ENCODE results near the gene SAPCD2. TPM values are rescaled to one million over a fixed set of nuclear protein-coding genes. Genes with fewer than 3 reads are reported as not detected.

The SAPCD2 gene
- polyA plus RNA-seq, 1 donor, result 12.1 TPM

DNA sequence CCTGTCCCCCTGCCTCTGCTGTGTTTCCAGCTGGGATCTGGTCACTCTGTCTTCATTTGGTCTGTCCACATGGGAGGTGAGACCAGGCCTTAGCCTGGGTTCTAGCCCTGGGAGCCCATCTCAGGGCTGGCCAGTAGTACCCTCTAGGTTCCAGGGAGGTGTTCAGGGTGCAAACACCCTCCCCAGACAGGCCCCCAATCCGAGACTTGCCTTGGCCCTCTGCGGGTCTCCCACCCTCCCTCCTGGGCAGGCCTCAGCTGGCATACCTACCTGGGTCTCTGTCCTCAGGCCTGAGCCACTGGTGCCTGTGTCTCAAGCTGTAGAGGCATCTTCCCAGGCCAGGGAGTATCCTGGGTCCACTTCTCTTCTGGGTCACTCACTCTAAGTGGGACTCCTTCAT is 925 bp upstream of the SAPCD2 start:
- H3K4me3 ChIP-seq (ENCODE audit: low read length), result no peak overlapping the region
- peaks cover 4% of the 10 kb centered on the region for H3K27me3 ChIP-seq (ENCODE audit: control insufficient read depth, insufficient read depth, low read length)
- H3K9me3 ChIP-seq (ENCODE audit: control insufficient read depth, low read depth, low read length), result peaks cover 3% of the 10 kb centered on the region
- WGBS (ENCODE audit: insufficient coverage, low lambda C conversion rate), result no CpG with 5 or more reads among the region's 2 CpGs
- no peaks in the 10 kb centered on the region for H3K36me3 ChIP-seq (ENCODE audit: control insufficient read depth, insufficient read depth, low read length)
- no peak overlapping the region for H3K27ac ChIP-seq (ENCODE audit: low read length)
- no peak for DNase-seq
- H3K4me1 ChIP-seq (ENCODE audit: control insufficient read depth, insufficient read depth, low read length), result peaks cover 43% of the 10 kb centered on the region

DNA sequence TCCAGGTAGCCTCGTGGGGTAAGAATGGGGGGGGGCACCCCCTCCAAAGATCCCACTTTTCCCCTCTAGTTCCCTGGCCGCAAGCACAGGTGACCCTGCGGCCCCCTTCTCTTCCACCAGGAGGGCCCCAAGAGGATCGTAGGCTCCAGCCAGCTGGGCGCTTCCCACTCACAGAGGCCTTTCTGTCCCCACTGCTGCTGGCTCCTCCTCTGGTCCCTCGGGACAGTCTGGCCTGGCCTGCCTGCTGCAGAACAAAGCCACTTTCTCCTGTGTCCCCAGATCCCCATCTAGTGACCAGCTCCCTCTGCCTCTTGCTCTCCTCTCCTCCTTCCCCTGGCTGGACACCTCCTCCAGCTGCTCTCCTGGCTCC is 534 bp upstream of the SAPCD2 start:
- H3K4me1 ChIP-seq (ENCODE audit: control insufficient read depth, insufficient read depth, low read length), result peaks cover 43% of the 10 kb centered on the region
- no peaks in the 10 kb centered on the region for H3K36me3 ChIP-seq (ENCODE audit: control insufficient read depth, insufficient read depth, low read length)
- peaks cover 4% of the 10 kb centered on the region for H3K27me3 ChIP-seq (ENCODE audit: control insufficient read depth, insufficient read depth, low read length)
- no CpG with 5 or more reads among the region's 6 CpGs for WGBS (ENCODE audit: insufficient coverage, low lambda C conversion rate)
- peaks cover 3% of the 10 kb centered on the region for H3K9me3 ChIP-seq (ENCODE audit: control insufficient read depth, low read depth, low read length)
- DNase-seq, result no peak
- H3K4me3 ChIP-seq (ENCODE audit: low read length), result peak overlapping the region; percentile 32
- H3K27ac ChIP-seq (ENCODE audit: low read length), result peak overlapping the region; percentile 60

GRCh38 chr9:137069508-137070091 is 757 bp downstream of the SAPCD2 start:
- Histone ChIP-seq H3K36me3 (ENCODE audit: control insufficient read depth, insufficient read depth, low read length) (peaks cover 2% of the 10 kb centered on the region), H3K27me3 (ENCODE audit: control insufficient read depth, insufficient read depth, low read length) (peaks cover 4% of the 10 kb centered on the region), H3K9me3 (ENCODE audit: control insufficient read depth, low read depth, low read length) (peaks cover 3% of the 10 kb centered on the region), H3K4me1 (ENCODE audit: control insufficient read depth, insufficient read depth, low read length) (peaks cover 41% of the 10 kb centered on the region), H3K27ac (ENCODE audit: low read length) (no peak overlapping the region), H3K4me3 (ENCODE audit: low read length) (peak overlapping the region; percentile 46)
- peak in 1 of 2 donors; percentile 35 for DNase-seq
- WGBS (ENCODE audit: insufficient coverage, low lambda C conversion rate), result no CpG with 5 or more reads among the region's 52 CpGs

- H3K36me3 ChIP-seq (ENCODE audit: control insufficient read depth, insufficient read depth, low read length), result peaks cover 2% of the 10 kb centered on the region
- peaks cover 4% of the 10 kb centered on the region for H3K27me3 ChIP-seq (ENCODE audit: control insufficient read depth, insufficient read depth, low read length)
- H3K4me3 ChIP-seq (ENCODE audit: low read length), result peak overlapping the region; percentile 46
- peaks cover 35% of the 10 kb centered on the region for H3K4me1 ChIP-seq (ENCODE audit: control insufficient read depth, insufficient read depth, low read length)
- peaks cover 3% of the 10 kb centered on the region for H3K9me3 ChIP-seq (ENCODE audit: control insufficient read depth, low read depth, low read length)
- DNase-seq, result no peak
- WGBS (ENCODE audit: insufficient coverage, low lambda C conversion rate), result no CpG with 5 or more reads among the region's 17 CpGs
- H3K27ac ChIP-seq (ENCODE audit: low read length), result no peak overlapping the region
Measured at GRCh38 chr9:137068539-137069507, 1.5 kb downstream of the SAPCD2 start.

GRCh38 chr9:137067860-137068538 is 2.4 kb downstream of the SAPCD2 start:
- Histone ChIP-seq H3K27me3 (ENCODE audit: control insufficient read depth, insufficient read depth, low read length) (peaks cover 4% of the 10 kb centered on the region), H3K4me1 (ENCODE audit: control insufficient read depth, insufficient read depth, low read length) (peaks cover 29% of the 10 kb centered on the region), H3K4me3 (ENCODE audit: low read length) (no peak overlapping the region), H3K9me3 (ENCODE audit: control insufficient read depth, low read depth, low read length) (peaks cover 3% of the 10 kb centered on the region), H3K36me3 (ENCODE audit: control insufficient read depth, insufficient read depth, low read length) (peaks cover 2% of the 10 kb centered on the region), H3K27ac (ENCODE audit: low read length) (peak overlapping the region; percentile 40)
- WGBS (ENCODE audit: insufficient coverage, low lambda C conversion rate), result no CpG with 5 or more reads among the region's 12 CpGs
- DNase-seq, result peak; percentile 79 to 82

DNA sequence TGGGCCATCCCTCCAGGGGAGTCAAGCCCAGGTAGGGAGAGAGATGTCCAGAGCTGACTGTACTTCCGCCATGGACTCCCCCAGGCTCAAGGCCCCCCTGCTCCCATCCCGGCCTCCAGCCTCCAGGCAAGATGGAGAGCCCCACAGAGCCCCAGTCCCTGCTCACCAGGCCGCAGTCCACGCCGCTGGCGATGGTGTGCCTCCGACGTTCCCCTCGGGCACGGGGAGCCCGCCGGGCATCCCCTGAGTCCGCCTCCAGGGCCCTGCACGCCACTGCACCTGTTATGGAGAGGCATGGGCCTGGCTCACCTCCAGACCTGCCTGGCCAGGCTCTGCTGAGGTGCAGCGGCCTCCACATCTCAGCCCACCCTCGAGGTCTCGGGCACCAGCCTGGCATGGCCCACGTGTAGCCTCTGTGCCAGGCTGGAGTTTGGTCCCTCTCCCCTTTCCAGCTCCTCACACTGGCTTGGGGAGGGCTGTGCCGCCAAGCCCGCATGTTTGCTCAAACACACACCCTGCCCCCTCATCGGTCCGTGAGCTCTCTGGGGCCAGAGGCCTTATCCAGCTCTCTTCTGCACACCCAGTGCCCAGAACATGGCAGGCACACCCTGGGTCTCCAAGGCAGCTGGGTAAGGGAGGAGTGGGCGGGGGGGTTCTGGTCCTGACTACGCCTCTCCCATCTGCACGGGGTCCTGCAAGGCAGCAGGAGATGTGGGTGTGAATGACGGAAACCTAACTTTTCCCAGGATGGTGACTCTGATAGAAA is 4.1 kb downstream of the SAPCD2 start:
- no peak overlapping the region for H3K4me3 ChIP-seq (ENCODE audit: low read length)
- H3K36me3 ChIP-seq (ENCODE audit: control insufficient read depth, insufficient read depth, low read length), result peaks cover 2% of the 10 kb centered on the region
- peaks cover 4% of the 10 kb centered on the region for H3K27me3 ChIP-seq (ENCODE audit: control insufficient read depth, insufficient read depth, low read length)
- peaks cover 3% of the 10 kb centered on the region for H3K9me3 ChIP-seq (ENCODE audit: control insufficient read depth, low read depth, low read length)
- no CpG with 5 or more reads among the region's 26 CpGs for WGBS (ENCODE audit: insufficient coverage, low lambda C conversion rate)
- H3K27ac ChIP-seq (ENCODE audit: low read length), result no peak overlapping the region
- peaks cover 28% of the 10 kb centered on the region for H3K4me1 ChIP-seq (ENCODE audit: control insufficient read depth, insufficient read depth, low read length)
- DNase-seq, result no peak

- Histone ChIP-seq H3K4me3 (ENCODE audit: low read length) (no peak overlapping the region), H3K4me1 (ENCODE audit: control insufficient read depth, insufficient read depth, low read length) (peaks cover 20% of the 10 kb centered on the region), H3K27me3 (ENCODE audit: control insufficient read depth, insufficient read depth, low read length) (peaks cover 4% of the 10 kb centered on the region), H3K27ac (ENCODE audit: low read length) (no peak overlapping the region), H3K36me3 (ENCODE audit: control insufficient read depth, insufficient read depth, low read length) (peaks cover 2% of the 10 kb centered on the region), H3K9me3 (ENCODE audit: control insufficient read depth, low read depth, low read length) (no peaks in the 10 kb centered on the region)
- WGBS (ENCODE audit: insufficient coverage, low lambda C conversion rate), result no CpG with 5 or more reads among the region's 23 CpGs
- DNase-seq, result no peak
Measured at GRCh38 chr9:137065336-137065967, 4.9 kb downstream of the SAPCD2 start.

DNA sequence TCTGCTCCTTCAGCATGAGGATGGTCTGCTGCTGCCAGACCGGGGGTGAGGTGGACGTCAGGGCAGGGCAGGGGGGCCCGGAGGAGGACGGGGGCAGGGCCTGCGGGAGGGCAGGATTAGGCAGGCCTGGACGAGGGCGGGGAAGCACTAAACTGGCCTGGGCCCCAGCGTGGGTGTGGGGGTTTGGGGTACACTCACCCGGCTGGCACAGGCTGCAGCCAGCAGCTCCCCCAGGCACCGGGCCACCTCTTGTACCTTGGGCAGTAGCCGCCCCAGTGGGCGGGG is 5.5 kb downstream of the SAPCD2 start:
- H3K27ac ChIP-seq (ENCODE audit: low read length), result no peak overlapping the region
- peaks cover 2% of the 10 kb centered on the region for H3K36me3 ChIP-seq (ENCODE audit: control insufficient read depth, insufficient read depth, low read length)
- no peaks in the 10 kb centered on the region for H3K9me3 ChIP-seq (ENCODE audit: control insufficient read depth, low read depth, low read length)
- H3K27me3 ChIP-seq (ENCODE audit: control insufficient read depth, insufficient read depth, low read length), result peaks cover 4% of the 10 kb centered on the region
- no CpG with 5 or more reads among the region's 12 CpGs for WGBS (ENCODE audit: insufficient coverage, low lambda C conversion rate)
- peaks cover 20% of the 10 kb centered on the region for H3K4me1 ChIP-seq (ENCODE audit: control insufficient read depth, insufficient read depth, low read length)
- no peak overlapping the region for H3K4me3 ChIP-seq (ENCODE audit: low read length)
- DNase-seq, result no peak

DNA sequence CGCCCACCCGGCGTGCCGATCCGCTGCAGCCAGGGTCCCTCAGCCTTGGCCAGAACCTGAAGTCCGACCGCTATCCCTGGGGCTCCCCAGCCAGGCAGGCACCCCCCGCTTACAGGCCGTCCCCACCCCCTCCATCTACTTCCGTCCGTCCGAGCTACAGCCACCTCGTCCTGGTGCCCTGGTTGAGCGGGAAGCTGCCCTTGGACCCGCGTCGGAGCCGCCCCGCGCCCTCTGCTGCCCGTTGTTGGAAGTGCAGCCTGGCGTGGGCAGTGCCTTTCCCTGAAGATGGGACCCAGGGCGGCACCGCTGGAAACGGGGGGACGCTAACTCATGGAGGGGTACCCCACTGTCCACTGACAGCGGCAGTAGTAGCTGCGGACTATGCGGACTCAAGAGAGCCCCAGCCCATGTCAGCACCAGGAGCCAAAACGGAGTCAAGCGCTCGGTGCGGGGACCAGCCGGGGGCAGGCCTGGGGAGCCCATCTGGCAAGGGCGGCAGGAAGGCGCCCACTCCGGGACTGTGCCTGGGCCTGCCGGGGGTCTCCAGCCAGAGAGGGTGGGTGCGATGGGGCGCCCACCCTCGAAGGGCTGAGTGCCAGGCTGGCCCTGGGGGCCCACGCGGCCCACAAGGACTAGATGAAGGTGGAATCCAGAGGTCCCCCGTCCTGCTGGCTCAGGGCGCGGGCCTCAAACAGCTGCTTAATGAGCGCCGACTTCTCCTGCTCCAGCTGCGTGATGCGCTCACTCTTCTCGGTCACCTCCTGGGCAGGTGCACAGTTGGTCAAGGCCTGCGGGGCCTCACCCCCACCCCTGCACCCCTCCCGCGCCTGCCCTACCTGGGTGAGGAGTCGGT is 6.1 kb downstream of the SAPCD2 start:
- Histone ChIP-seq H3K27ac (ENCODE audit: low read length) (no peak overlapping the region), H3K4me1 (ENCODE audit: control insufficient read depth, insufficient read depth, low read length) (peaks cover 16% of the 10 kb centered on the region), H3K36me3 (ENCODE audit: control insufficient read depth, insufficient read depth, low read length) (peaks cover 2% of the 10 kb centered on the region), H3K9me3 (ENCODE audit: control insufficient read depth, low read depth, low read length) (no peaks in the 10 kb centered on the region), H3K4me3 (ENCODE audit: low read length) (no peak overlapping the region), H3K27me3 (ENCODE audit: control insufficient read depth, insufficient read depth, low read length) (no peaks in the 10 kb centered on the region)
- no peak for DNase-seq
- no CpG with 5 or more reads among the region's 55 CpGs for WGBS (ENCODE audit: insufficient coverage, low lambda C conversion rate)
